ENCODE data around the gene C2orf81. TPM values are rescaled to one million over a fixed set of nuclear protein-coding genes. Genes with fewer than 3 reads are reported as not detected.
"Not testable (repeated sequence)": the region's sequence is repeated elsewhere in the genome, so short reads cannot be mapped to it uniquely, and the experiment has no call there.

C2orf81 gene
- total RNA-seq, 1 donor from 2014 or later: 1.8 TPM

DNA sequence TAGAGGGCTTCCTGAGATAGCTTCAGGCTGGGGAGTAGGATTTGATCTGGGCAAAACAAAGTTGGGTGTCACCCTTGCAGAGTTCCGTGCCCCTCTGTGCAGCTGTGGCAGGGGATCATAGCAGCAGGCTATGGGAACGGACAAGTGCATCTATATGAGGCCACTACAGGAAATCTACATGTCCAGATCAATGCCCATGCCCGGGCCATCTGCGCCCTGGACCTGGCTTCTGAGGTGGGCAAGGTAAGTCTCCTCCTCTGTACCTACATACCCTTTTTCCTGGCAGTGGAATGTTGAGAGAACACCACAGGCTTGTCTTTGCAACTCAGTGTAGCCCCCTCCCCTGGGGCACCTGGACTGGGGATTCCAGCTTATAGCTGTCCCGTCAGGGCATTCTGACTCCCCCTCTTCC lies 3.6 kb upstream of the C2orf81 start:
- Histone ChIP-seq H3K27me3 (peaks cover 6% of the 10 kb centered on the region), H3K36me3 (no peaks in the 10 kb centered on the region), H3K4me2 (no peak overlapping the region), H3K9me3 (ENCODE audit: low read depth) (no peaks in the 10 kb centered on the region), H3K27ac (no peak overlapping the region), H3K4me1 (no peaks in the 10 kb centered on the region), H4K20me1 (ENCODE audit: low read depth) (peaks cover 24% of the 10 kb centered on the region), H3K79me2 (ENCODE audit: low read depth) (peaks cover 16% of the 10 kb centered on the region), H3K4me3 (no peak overlapping the region), H3K9ac (no peak overlapping the region), H3F3A (ENCODE audit: low read depth) (peaks cover 37% of the 10 kb centered on the region), H2AFZ (replicated peaks) (no peak overlapping the region)
- Mint-ChIP-seq H3K36me3 (peaks cover 35% of the 10 kb centered on the region), H3K4me1 (peaks cover 28% of the 10 kb centered on the region), H3K27ac (no peak overlapping the region), H3K4me3 (no peak overlapping the region), H3K9me3 (no peaks in the 10 kb centered on the region), H3K27me3 (ENCODE audit: insufficient read depth, low read depth) (peaks cover 12% of the 10 kb centered on the region)
- TF ChIP-seq EZH2phosphoT487 (IDR thresholded peaks at IDR 0.05) (no peak), CTCF (IDR thresholded peaks at IDR 0.05) (no peak), EZH2 (IDR thresholded peaks at IDR 0.05) (no peak)
- DNase-seq (ENCODE audit: low spot score): no peak

GRCh38 chr2:74424139-74424992 lies 2.9 kb upstream of the C2orf81 start:
- Histone ChIP-seq H3K4me1 (no peaks in the 10 kb centered on the region), H2AFZ (replicated peaks) (no peak overlapping the region), H3K36me3 (no peaks in the 10 kb centered on the region), H3K27me3 (peaks cover 7% of the 10 kb centered on the region), H3K9me3 (ENCODE audit: low read depth) (no peaks in the 10 kb centered on the region), H3K27ac (no peak overlapping the region), H4K20me1 (ENCODE audit: low read depth) (peaks cover 24% of the 10 kb centered on the region), H3K4me2 (no peak overlapping the region), H3K9ac (no peak overlapping the region), H3K79me2 (ENCODE audit: low read depth) (peaks cover 16% of the 10 kb centered on the region), H3F3A (ENCODE audit: low read depth) (peaks cover 37% of the 10 kb centered on the region), H3K4me3 (no peak overlapping the region)
- Mint-ChIP-seq H3K27me3 (ENCODE audit: insufficient read depth, low read depth) (peaks cover 15% of the 10 kb centered on the region), H3K4me3 (peak overlapping the region; percentile 66), H3K36me3 (peaks cover 32% of the 10 kb centered on the region), H3K9me3 (no peaks in the 10 kb centered on the region), H3K27ac (no peak overlapping the region), H3K4me1 (peaks cover 28% of the 10 kb centered on the region)
- DNase-seq (ENCODE audit: low spot score): no peak
- TF ChIP-seq EZH2phosphoT487 (IDR thresholded peaks at IDR 0.05) (no peak), EZH2 (IDR thresholded peaks at IDR 0.05) (no peak), CTCF (IDR thresholded peaks at IDR 0.05) (no peak)

DNA sequence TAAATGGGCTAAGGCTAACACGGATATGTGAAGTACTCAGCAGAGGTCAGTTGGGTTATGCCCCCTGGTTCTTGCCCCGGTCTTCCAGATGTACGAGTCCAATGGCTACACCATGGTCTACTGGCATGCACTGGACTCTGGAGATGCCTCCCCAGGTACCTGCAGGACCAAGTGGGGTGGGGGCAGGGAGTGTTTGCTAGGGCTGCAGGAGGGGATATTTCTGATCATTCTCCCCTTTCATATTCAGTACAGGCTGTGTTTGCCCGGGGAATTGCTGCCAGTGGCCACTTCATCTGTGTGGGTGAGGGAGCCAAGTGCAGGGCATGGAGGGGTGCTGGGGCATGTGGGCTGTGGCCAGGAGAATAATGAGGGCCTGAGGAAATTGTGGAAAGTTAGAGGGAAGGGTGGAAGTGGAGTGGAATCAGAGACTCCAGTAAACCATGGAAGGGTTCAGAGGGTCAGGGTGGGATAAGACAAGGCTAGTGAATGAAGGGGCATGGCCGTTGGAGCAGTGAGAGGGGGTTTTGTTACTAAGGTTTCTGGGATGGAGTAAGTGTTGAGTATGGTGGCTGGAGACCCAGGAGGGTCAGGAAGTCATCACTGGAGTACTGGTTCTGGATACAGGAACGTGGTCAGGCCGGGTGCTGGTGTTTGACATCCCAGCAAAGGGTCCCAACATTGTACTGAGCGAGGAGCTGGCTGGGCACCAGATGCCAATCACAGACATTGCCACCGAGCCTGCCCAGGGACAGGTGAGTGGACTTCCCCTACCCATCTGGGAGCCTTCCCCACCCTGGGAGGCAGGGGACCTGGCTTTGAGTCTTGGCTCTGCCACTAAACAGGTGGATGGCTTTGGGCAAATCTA lies 2.0 kb upstream of the C2orf81 start:
- no peak for TF ChIP-seq EZH2phosphoT487 (IDR thresholded peaks at IDR 0.05)
- no peak for TF ChIP-seq CTCF (IDR thresholded peaks at IDR 0.05)
- TF ChIP-seq EZH2 (IDR thresholded peaks at IDR 0.05): no peak
- H3K4me1 ChIP-seq: no peaks in the 10 kb centered on the region
- no peaks in the 10 kb centered on the region for H3K9me3 ChIP-seq (ENCODE audit: low read depth)
- peak overlapping the region; percentile 99 for H3K4me3 Mint-ChIP-seq
- no peak overlapping the region for H2AFZ ChIP-seq (replicated peaks)
- H3K4me2 ChIP-seq: peak overlapping the region; percentile 91
- H3K4me1 Mint-ChIP-seq: peaks cover 28% of the 10 kb centered on the region
- H3K4me3 ChIP-seq: no peak overlapping the region
- H3K27ac ChIP-seq: no peak overlapping the region
- no peak for DNase-seq (ENCODE audit: low spot score)
- no peaks in the 10 kb centered on the region for H3K9me3 Mint-ChIP-seq
- H3K36me3 ChIP-seq: no peaks in the 10 kb centered on the region
- no peak overlapping the region for H3K27ac Mint-ChIP-seq
- H3K27me3 ChIP-seq: peaks cover 7% of the 10 kb centered on the region
- H3K9ac ChIP-seq: no peak overlapping the region
- peaks cover 16% of the 10 kb centered on the region for H3K79me2 ChIP-seq (ENCODE audit: low read depth)
- peaks cover 37% of the 10 kb centered on the region for H3F3A ChIP-seq (ENCODE audit: low read depth)
- H3K27me3 Mint-ChIP-seq (ENCODE audit: insufficient read depth, low read depth): peaks cover 15% of the 10 kb centered on the region
- H4K20me1 ChIP-seq (ENCODE audit: low read depth): peaks cover 24% of the 10 kb centered on the region
- peaks cover 23% of the 10 kb centered on the region for H3K36me3 Mint-ChIP-seq

DNA sequence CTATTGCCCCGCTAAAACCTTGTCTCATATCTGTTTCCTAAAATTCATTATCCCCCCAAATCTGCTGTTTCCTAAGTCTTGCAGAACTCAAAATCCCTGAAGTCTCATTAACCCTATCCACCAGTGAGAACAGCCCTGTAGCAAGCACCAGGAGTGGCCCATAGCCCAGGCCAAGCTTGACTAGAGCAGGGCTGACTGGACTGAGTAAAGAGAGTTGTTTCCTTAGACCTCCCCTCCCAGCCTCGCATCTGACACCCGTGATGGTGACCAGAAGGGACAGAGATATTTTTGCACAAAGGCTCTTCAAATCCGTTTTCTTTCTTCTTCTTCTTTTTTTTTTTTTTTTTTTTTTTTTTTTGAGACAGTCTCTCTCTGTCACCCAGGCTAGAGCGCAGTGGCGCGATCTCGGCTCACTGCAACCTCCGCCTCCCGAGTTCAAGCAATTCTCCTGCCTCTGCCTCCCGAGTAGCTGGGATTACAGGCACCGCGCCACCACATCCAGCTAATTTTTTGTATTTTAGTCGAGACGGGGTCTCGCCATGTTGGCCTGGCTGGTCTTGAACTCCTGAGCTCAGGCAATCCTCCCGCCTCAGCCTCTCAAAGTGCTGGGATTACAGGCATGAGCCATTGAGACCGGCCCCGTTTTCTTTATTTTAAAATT lies 846 bp downstream of the C2orf81 start:
- Mint-ChIP-seq H3K27ac (peak overlapping the region; percentile 61), H3K36me3 (peaks cover 14% of the 10 kb centered on the region), H3K4me1 (peaks cover 30% of the 10 kb centered on the region), H3K4me3 (peak overlapping the region; percentile 99), H3K27me3 (ENCODE audit: insufficient read depth, low read depth) (peaks cover 16% of the 10 kb centered on the region)
- H3K36me3 ChIP-seq; H3K27ac ChIP-seq; H4K20me1 ChIP-seq (ENCODE audit: low read depth); H3K4me1 ChIP-seq; H3K9me3 ChIP-seq (ENCODE audit: low read depth); H3K9ac ChIP-seq; H2AFZ ChIP-seq (replicated peaks); DNase-seq (ENCODE audit: low spot score); H3K9me3 Mint-ChIP-seq; H3K27me3 ChIP-seq: not testable (repeated sequence)
- Histone ChIP-seq H3F3A (ENCODE audit: low read depth) (peaks cover 21% of the 10 kb centered on the region), H3K4me3 (peak overlapping the region; percentile 76), H3K79me2 (ENCODE audit: low read depth) (peaks cover 16% of the 10 kb centered on the region), H3K4me2 (peak overlapping the region; percentile 91)
